CD4-positive, alpha-beta T cell (primary cell): ENCODE data around the gene FAM219A. TPM values are rescaled to one million over a fixed set of nuclear protein-coding genes. Genes with fewer than 3 reads are reported as not detected.
"Not testable (repeated sequence)": the region's sequence is repeated elsewhere in the genome, so short reads cannot be mapped to it uniquely, and the experiment has no call there.

Experiments
- ATAC-seq: fragments of 200-7000 bp; cut with Tn5 transposase; one replicate; pipeline ENCODE4 v1.10.0; 2022; ENCODE audit warnings: mild to moderate bottlenecking; ENCODE audit not compliant: poor library complexity
- CTCF ChIA-PET: fragments of 350-600 bp; sonication (Branson Sonifier 250); formaldehyde crosslinking; loops from one replicate; lab custom pipeline; 2021; ENCODE audit warnings: antibody characterized with exemption, inconsistent platforms; lab: Charles Lee
- POLR2A ChIA-PET: fragments of 350-600 bp; sonication (Branson Sonifier 250); formaldehyde crosslinking; loops from one replicate; lab custom pipeline; 2021; ENCODE audit warnings: antibody characterized with exemption, inconsistent platforms; lab: Charles Lee
- DNase-seq, 14 experiments: peaks; one replicate each; pipeline ENCODE4 v3.0.0-alpha.2; 2013 to 2020; ENCODE audit warnings: mixed read lengths in 2 of 14
- H3K27ac ChIP-seq, 2 donors: one replicate each; pipeline versions ENCODE4 v1.5.1 to v1.7.0; 2013; ENCODE audit warnings: low read length in 2 of 2, low read depth in 1 of 2, mild to moderate bottlenecking in 1 of 2
- H3K27me3 ChIP-seq, 2 experiments: 1 replicate in 1 of 2; 2 replicates in 1 of 2; pipeline versions ENCODE4 v1.6.1 to v1.7.0; 2013; ENCODE audit warnings: low read length in 2 of 2, control low read depth in 1 of 2, mild to moderate bottlenecking in 1 of 2, moderate library complexity in 1 of 2; ENCODE audit not compliant: insufficient read depth in 2 of 2, control insufficient read depth in 1 of 2
- H3K36me3 ChIP-seq: one replicate; pipeline ENCODE4 v1.6.1; 2013; ENCODE audit warnings: low read length, control low read depth; ENCODE audit not compliant: insufficient read depth
- H3K4me1 ChIP-seq: one replicate; pipeline ENCODE4 v1.6.1; 2013; ENCODE audit warnings: low read length, control low read depth; ENCODE audit not compliant: insufficient read depth
- H3K4me3 ChIP-seq: one replicate; pipeline ENCODE4 v1.5.1; 2013; ENCODE audit warnings: mild to moderate bottlenecking, low read length, moderate library complexity
- H3K9me3 ChIP-seq, 2 experiments: 1 replicate in 1 of 2; 2 replicates in 1 of 2; pipeline versions ENCODE4 v1.6.1 to v1.7.0; 2013; ENCODE audit warnings: low read length in 2 of 2, mild to moderate bottlenecking in 2 of 2, control low read depth in 1 of 2, moderate library complexity in 1 of 2; ENCODE audit not compliant: control insufficient read depth in 1 of 2, insufficient read depth in 1 of 2
- H3K27ac Mint-ChIP-seq: one replicate; pipeline ENCODE4 v1.8.0; 2020; ENCODE audit warnings: mixed read lengths
- H3K27me3 Mint-ChIP-seq: one replicate; pipeline ENCODE4 v1.8.0; 2021; ENCODE audit warnings: mixed read lengths
- H3K36me3 Mint-ChIP-seq: one replicate; pipeline ENCODE4 v1.8.0; 2021; ENCODE audit warnings: low read depth, mixed read lengths
- H3K4me1 Mint-ChIP-seq: one replicate; pipeline ENCODE4 v1.8.0; 2021; ENCODE audit warnings: low read depth, mixed read lengths
- H3K4me3 Mint-ChIP-seq: one replicate; pipeline ENCODE4 v1.8.0; 2020; ENCODE audit warnings: mild to moderate bottlenecking, mixed read lengths
- H3K9me3 Mint-ChIP-seq: one replicate; pipeline ENCODE4 v1.8.0; 2020; ENCODE audit warnings: mixed read lengths
- intact Hi-C, 2 experiments: fragments of 100-400 bp; cut with DNase I in 1 of 2; cut with micrococcal nuclease in 1 of 2; formaldehyde crosslinking; loops; one replicate each; pipeline versions ENCODE4 v1.15.1 to v1.9.0; 2023 to 2025; cut with DNase I, micrococcal nuclease
- total RNA-seq, 174 experiments: library from RNA in 2 of 174; stranded (reverse) in 2 of 174; gene quantifications; one replicate each; pipeline ENCODE4 v1.2.3 and lab custom pipeline; 2021 to 2026
- TF ChIP-seq, protein P1 (sequence below): fragments of 200-600 bp; IDR thresholded peaks from one replicate; pipeline ENCODE4 v1.8.0; 2022; ENCODE audit warnings: antibody characterized with exemption, mild to moderate bottlenecking

The FAM219A gene
- total RNA-seq, 2 experiments from 2014 or later = 7.7 to 8.5 TPM

DNA sequence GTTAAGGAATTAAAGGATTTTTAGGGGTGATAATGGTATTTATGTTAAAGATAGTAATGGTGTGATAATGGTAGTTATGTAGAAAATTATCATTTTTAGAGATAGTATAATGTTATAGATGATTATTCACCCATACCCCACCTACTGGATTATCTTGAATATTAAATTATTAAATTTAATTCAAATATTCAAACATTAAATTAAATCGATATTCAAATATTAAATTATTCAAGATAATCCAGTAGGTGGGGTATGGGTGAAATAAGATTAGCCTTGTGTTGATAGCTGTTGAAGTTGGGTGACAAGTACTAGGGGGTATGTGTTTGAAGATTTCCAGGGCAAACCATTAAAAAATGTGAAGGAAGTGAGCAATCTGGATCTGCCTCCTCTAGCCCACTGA is 15.6 kb downstream of the FAM219A start:
- Mint-ChIP-seq H3K9me3 (no peaks in the 10 kb centered on the region), H3K27me3 (no peaks in the 10 kb centered on the region), H3K4me1 (peaks cover 23% of the 10 kb centered on the region), H3K4me3 (no peak overlapping the region), H3K36me3 (peaks cover 9% of the 10 kb centered on the region), H3K27ac (no peak overlapping the region)
- CTCF ChIA-PET = no interaction called here
- no peak overlapping the region for H3K27ac ChIP-seq
- peaks cover 9% of the 10 kb centered on the region for H3K4me1 ChIP-seq
- no peak overlapping the region for H3K4me3 ChIP-seq
- DNase-seq (no peak), ATAC-seq (no peak)
- POLR2A ChIA-PET = no interaction called here
- intact Hi-C loops = no loop called here
- H3K36me3 ChIP-seq = no peaks in the 10 kb centered on the region
- no peaks in the 10 kb centered on the region for H3K9me3 ChIP-seq
- no peaks in the 10 kb centered on the region for H3K27me3 ChIP-seq
- TF ChIP-seq, protein P1, sequence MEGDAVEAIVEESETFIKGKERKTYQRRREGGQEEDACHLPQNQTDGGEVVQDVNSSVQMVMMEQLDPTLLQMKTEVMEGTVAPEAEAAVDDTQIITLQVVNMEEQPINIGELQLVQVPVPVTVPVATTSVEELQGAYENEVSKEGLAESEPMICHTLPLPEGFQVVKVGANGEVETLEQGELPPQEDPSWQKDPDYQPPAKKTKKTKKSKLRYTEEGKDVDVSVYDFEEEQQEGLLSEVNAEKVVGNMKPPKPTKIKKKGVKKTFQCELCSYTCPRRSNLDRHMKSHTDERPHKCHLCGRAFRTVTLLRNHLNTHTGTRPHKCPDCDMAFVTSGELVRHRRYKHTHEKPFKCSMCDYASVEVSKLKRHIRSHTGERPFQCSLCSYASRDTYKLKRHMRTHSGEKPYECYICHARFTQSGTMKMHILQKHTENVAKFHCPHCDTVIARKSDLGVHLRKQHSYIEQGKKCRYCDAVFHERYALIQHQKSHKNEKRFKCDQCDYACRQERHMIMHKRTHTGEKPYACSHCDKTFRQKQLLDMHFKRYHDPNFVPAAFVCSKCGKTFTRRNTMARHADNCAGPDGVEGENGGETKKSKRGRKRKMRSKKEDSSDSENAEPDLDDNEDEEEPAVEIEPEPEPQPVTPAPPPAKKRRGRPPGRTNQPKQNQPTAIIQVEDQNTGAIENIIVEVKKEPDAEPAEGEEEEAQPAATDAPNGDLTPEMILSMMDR = no peak

DNA sequence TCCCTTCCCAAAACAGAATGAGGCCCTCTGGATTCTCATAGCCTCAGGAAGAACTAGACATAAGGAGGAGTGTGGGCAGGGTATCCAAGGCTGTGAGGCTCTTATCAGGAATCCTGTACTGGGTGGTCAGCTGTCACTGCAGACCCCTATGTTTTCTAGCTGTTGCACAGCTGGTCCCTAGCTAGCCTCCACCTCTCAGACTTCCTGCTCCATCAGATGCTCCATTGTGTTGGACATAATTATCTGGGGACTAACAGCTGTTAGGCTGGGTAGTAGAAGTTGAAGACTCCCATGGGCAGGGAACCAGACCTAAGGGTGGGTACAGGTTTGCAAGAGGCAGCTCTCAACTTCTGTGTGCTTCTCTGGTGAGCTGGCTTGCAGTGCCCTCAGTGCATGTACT is 18.4 kb downstream of the FAM219A start:
- no peaks in the 10 kb centered on the region for H3K9me3 ChIP-seq
- no peak for DNase-seq
- Mint-ChIP-seq H3K27ac (no peak overlapping the region), H3K4me1 (peaks cover 27% of the 10 kb centered on the region), H3K4me3 (no peak overlapping the region), H3K27me3 (no peaks in the 10 kb centered on the region), H3K9me3 (no peaks in the 10 kb centered on the region), H3K36me3 (peaks cover 14% of the 10 kb centered on the region)
- no peak overlapping the region for H3K27ac ChIP-seq
- no peak for ATAC-seq
- CTCF ChIA-PET = interaction anchor here (0.7 to 1.0 kb wide), 2 partner anchors 9 to 216 kb away, joined by 3 read pairs; no protein-coding TSS in a partner anchor
- intact Hi-C loops = no loop called here
- no peaks in the 10 kb centered on the region for H3K27me3 ChIP-seq
- TF ChIP-seq, protein P1 = no peak
- H3K4me1 ChIP-seq = peaks cover 9% of the 10 kb centered on the region
- POLR2A ChIA-PET = interaction anchor here (0.5 kb wide), 1 partner anchor 53 kb away, joined by 4 read pairs; no protein-coding TSS in a partner anchor
- H3K36me3 ChIP-seq = peaks cover 3% of the 10 kb centered on the region
- H3K4me3 ChIP-seq = no peak overlapping the region

DNA sequence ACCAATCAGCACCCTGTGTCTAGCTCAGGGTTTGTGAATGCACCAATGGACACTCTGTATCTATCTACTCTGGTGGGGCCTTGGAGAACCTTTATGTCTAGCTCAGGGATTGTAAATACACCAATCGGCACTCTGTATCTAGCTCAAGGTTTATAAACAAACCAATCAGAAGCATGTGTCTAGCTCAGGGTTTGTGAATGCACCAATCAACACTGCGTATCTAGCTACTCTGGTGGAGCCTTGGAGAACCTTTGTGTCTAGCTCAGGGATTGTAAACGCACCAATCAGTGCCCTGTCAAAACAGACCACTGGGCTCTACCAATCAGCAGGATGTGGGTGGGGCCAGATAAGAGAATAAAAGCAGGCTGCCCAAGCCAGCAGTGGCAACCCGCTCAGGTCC is 19.9 kb downstream of the FAM219A start:
- CTCF ChIA-PET = interaction anchor here (0.8 kb wide), 1 partner anchor 58 kb away, joined by 3 read pairs; no protein-coding TSS in a partner anchor
- peaks cover 14% of the 10 kb centered on the region for H3K36me3 Mint-ChIP-seq
- H3K9me3 Mint-ChIP-seq, H3K27ac ChIP-seq, intact Hi-C loops, H3K27me3 Mint-ChIP-seq, ATAC-seq, H3K27me3 ChIP-seq, DNase-seq, H3K4me1 ChIP-seq, H3K9me3 ChIP-seq, POLR2A ChIA-PET, H3K27ac Mint-ChIP-seq, H3K4me3 Mint-ChIP-seq, H3K4me3 ChIP-seq, H3K36me3 ChIP-seq: not testable (repeated sequence)
- H3K4me1 Mint-ChIP-seq = peaks cover 22% of the 10 kb centered on the region

DNA sequence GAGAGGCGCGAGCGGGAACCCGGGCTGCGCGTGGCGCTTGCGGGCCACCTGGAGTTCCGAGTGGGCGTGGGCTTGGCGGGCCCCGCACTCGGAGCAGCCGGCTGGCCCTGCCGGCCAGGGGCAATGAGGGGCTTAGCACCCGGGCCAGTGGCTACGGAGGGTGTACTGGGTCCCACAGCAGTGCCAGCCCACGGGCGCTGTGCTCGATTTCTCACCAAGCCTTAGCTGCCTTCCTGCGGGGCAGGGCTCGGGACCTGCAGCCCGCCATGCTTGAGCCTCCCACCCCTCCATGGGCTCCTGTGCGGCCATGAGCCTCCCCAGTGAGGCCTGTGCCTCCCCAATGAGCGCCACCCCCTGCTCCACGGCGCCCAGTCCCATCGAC is 20.5 kb downstream of the FAM219A start:
- H3K4me1 ChIP-seq, H3K4me3 Mint-ChIP-seq, H3K27me3 ChIP-seq, DNase-seq, H3K9me3 Mint-ChIP-seq, ATAC-seq, POLR2A ChIA-PET, H3K27me3 Mint-ChIP-seq, H3K4me3 ChIP-seq, H3K36me3 ChIP-seq, H3K27ac ChIP-seq, H3K27ac Mint-ChIP-seq, H3K9me3 ChIP-seq: not testable (repeated sequence)
- peaks cover 22% of the 10 kb centered on the region for H3K4me1 Mint-ChIP-seq
- intact Hi-C loops = loop anchor here (1.0 kb wide), 3 partner anchors 62 to 196 kb away; no protein-coding TSS in a partner anchor
- CTCF ChIA-PET = interaction anchor here (0.8 kb wide), 1 partner anchor 58 kb away, joined by 3 read pairs; no protein-coding TSS in a partner anchor
- peaks cover 14% of the 10 kb centered on the region for H3K36me3 Mint-ChIP-seq
